IMR-90 (cell line): Measurements from ENCODE around the gene RDH16. TPM values are rescaled to one million over a fixed set of nuclear protein-coding genes. Genes with fewer than 3 reads are reported as not detected.

Experiments
- ATAC-seq: fragments of 200-7000 bp; cut with Tn5 transposase; 2 replicates; pipeline ENCODE4 v1.9.1; 2020; ENCODE audit warnings: low read depth, mild to moderate bottlenecking, moderate library complexity
- BruUV-seq: library from RNA; stranded (reverse); fragments of 400-500 nt; replicated peaks from 2 replicates; lab custom pipeline; 2021; lab: Mats Ljungman, UMichigan
- CTCF ChIA-PET: fragments of 300-600 bp; formaldehyde crosslinking; extraction: SDS; loops from one replicate; lab custom pipeline; 2021; ENCODE audit warnings: antibody characterized with exemption; lab: Yijun Ruan, JAX
- POLR2A ChIA-PET: fragments of 300-600 bp; sonication (Branson Sonifier 250); formaldehyde crosslinking; loops from one replicate; lab custom pipeline; 2022; ENCODE audit warnings: antibody characterized with exemption; ENCODE audit not compliant: unreplicated experiment; lab: Charles Lee
- DNase-seq: peaks from one replicate; pipeline ENCODE4 v3.0.0; 2013
- H2AFZ ChIP-seq: replicated peaks from 2 replicates; pipeline ENCODE3; 2013; ENCODE audit warnings: low read length, mild to moderate bottlenecking; ENCODE audit not compliant: poor library complexity
- H2AK5ac ChIP-seq: 2 replicates; pipeline ENCODE4 v1.6.1; 2013; ENCODE audit warnings: low read depth, low read length, inconsistent platforms
- H2AK9ac ChIP-seq: replicated peaks from 2 replicates; pipeline ENCODE3; 2013; ENCODE audit warnings: mild to moderate bottlenecking, low read depth, low read length, moderate library complexity; ENCODE audit not compliant: poor library complexity
- H2BK120ac ChIP-seq: 2 replicates; pipeline ENCODE4 v1.6.1; 2013; ENCODE audit warnings: low read depth, low read length, inconsistent platforms
- H2BK15ac ChIP-seq: 3 replicates; pipeline ENCODE4 v1.6.1; 2013; ENCODE audit warnings: low read depth, low read length, inconsistent platforms
- H2BK20ac ChIP-seq: 2 replicates; pipeline ENCODE4 v1.6.1; 2013; ENCODE audit warnings: low read depth, mild to moderate bottlenecking, inconsistent platforms, low read length, moderate library complexity
- H2BK5ac ChIP-seq: 2 replicates; pipeline ENCODE4 v1.6.1; 2013; ENCODE audit warnings: mild to moderate bottlenecking, low read depth, low read length, inconsistent platforms; ENCODE audit not compliant: poor library complexity, severe bottlenecking
- H3K14ac ChIP-seq: replicated peaks from 2 replicates; pipeline ENCODE4 v1.6.1; 2013; ENCODE audit warnings: low read depth, low read length, inconsistent platforms
- H3K18ac ChIP-seq: 2 replicates; pipeline ENCODE4 v1.6.1; 2013; ENCODE audit warnings: low read depth, low read length, control low read depth
- H3K23ac ChIP-seq: 2 replicates; pipeline ENCODE4 v1.6.1; 2013; ENCODE audit warnings: low read depth, low read length, inconsistent platforms
- H3K27ac ChIP-seq: 2 replicates; pipeline ENCODE4 v1.5.1; 2013; ENCODE audit warnings: mild to moderate bottlenecking, control low read depth, low read length; ENCODE audit not compliant: insufficient read depth
- H3K27me3 ChIP-seq: 2 replicates; pipeline ENCODE4 v1.6.1; 2013; ENCODE audit warnings: low read length; ENCODE audit not compliant: control insufficient read depth, insufficient read depth
- H3K36me3 ChIP-seq: 2 replicates; pipeline ENCODE4 v1.6.1; 2013; ENCODE audit warnings: low read length, mixed read lengths; ENCODE audit not compliant: control insufficient read depth, insufficient read depth
- H3K4ac ChIP-seq: 2 replicates; pipeline ENCODE4 v1.6.1; 2013; ENCODE audit warnings: low read depth, low read length, inconsistent platforms
- H3K4me1 ChIP-seq: 2 replicates; pipeline ENCODE4 v1.6.1; 2013; ENCODE audit warnings: low read length, mixed read lengths; ENCODE audit not compliant: control insufficient read depth, insufficient read depth
- H3K4me2 ChIP-seq: 2 replicates; pipeline ENCODE4 v1.6.1; 2013; ENCODE audit warnings: low read depth, mild to moderate bottlenecking, control low read depth, low read length, moderate library complexity
- H3K4me3 ChIP-seq: 2 replicates; pipeline ENCODE4 v1.5.1; 2013; ENCODE audit warnings: low read depth, mild to moderate bottlenecking, control low read depth, low read length, moderate library complexity; ENCODE audit not compliant: insufficient read depth
- H3K56ac ChIP-seq: 2 replicates; pipeline ENCODE4 v1.6.1; 2013; ENCODE audit warnings: low read length, inconsistent platforms; ENCODE audit not compliant: insufficient read depth; ENCODE audit errors: extremely low read depth
- H3K79me1 ChIP-seq, 2 experiments: 2 replicates each; pipeline ENCODE4 v1.6.1; 2013; ENCODE audit warnings: low read length in 2 of 2, inconsistent platforms in 1 of 2, low read depth in 1 of 2
- H3K9ac ChIP-seq: 2 replicates; pipeline ENCODE4 v1.6.1; 2013; ENCODE audit warnings: low read depth, low read length, control low read depth
- H3K9me1 ChIP-seq: 2 replicates; pipeline ENCODE4 v1.6.1; 2013; ENCODE audit warnings: low read length, inconsistent platforms; ENCODE audit not compliant: insufficient read depth
- H3K9me3 ChIP-seq: 2 replicates; pipeline ENCODE4 v1.6.1; 2013; ENCODE audit warnings: low read length; ENCODE audit not compliant: control insufficient read depth, insufficient read depth
- H4K20me1 ChIP-seq: 2 replicates; pipeline ENCODE4 v1.6.1; 2013; ENCODE audit warnings: low read length, inconsistent platforms; ENCODE audit not compliant: insufficient read depth
- H4K5ac ChIP-seq: 2 replicates; pipeline ENCODE4 v1.6.1; 2013; ENCODE audit warnings: mild to moderate bottlenecking, low read depth, low read length, control low read depth
- H4K8ac ChIP-seq, 2 experiments: 2 replicates each; pipeline ENCODE4 v1.6.1; 2013; ENCODE audit warnings: low read depth in 2 of 2, low read length in 2 of 2, control low read depth in 1 of 2, inconsistent platforms in 1 of 2
- H4K91ac ChIP-seq: 2 replicates; pipeline ENCODE4 v1.6.1; 2013; ENCODE audit warnings: low read depth, low read length, inconsistent platforms; ENCODE audit not compliant: insufficient read depth
- BHLHE40 ChIP-seq: fragments of 150-350 bp; IDR thresholded peaks from 2 replicates; pipeline ENCODE4 v1.6.1; 2016; ENCODE audit warnings: mild to moderate bottlenecking, low read depth, low read length
- CEBPB ChIP-seq: IDR thresholded peaks from 2 replicates; pipeline ENCODE4 v1.6.1; 2012; ENCODE audit warnings: low read depth, low read length, improper control_type of control experiment
- CHD1 ChIP-seq: IDR thresholded peaks from 2 replicates; pipeline ENCODE4 v1.6.1; 2012; ENCODE audit warnings: low read depth, low read length, improper control_type of control experiment
- CTCF ChIP-seq: conservative IDR thresholded peaks from 2 replicates; pipeline ENCODE4 v1.5.1; 2012; ENCODE audit warnings: mild to moderate bottlenecking, low read depth, low read length, improper control_type of control experiment
- FOS ChIP-seq: fragments of 150-350 bp; IDR thresholded peaks from 2 replicates; pipeline ENCODE4 v1.6.1; 2016; ENCODE audit warnings: low read depth, low read length
- MAFK ChIP-seq: IDR thresholded peaks from 2 replicates; pipeline ENCODE4 v1.6.1; 2012; ENCODE audit warnings: low read depth, low read length, improper control_type of control experiment
- MAZ ChIP-seq: IDR thresholded peaks from 2 replicates; pipeline ENCODE4 v1.6.1; 2012; ENCODE audit warnings: low read depth, mild to moderate bottlenecking, low read length, improper control_type of control experiment, moderate library complexity, borderline replicate concordance
- MXI1 ChIP-seq: IDR thresholded peaks from 2 replicates; pipeline ENCODE4 v1.6.1; 2012; ENCODE audit warnings: low read depth, mild to moderate bottlenecking, low read length, moderate library complexity, borderline replicate concordance
- NFE2L2 ChIP-seq: fragments of 150-350 bp; IDR thresholded peaks from 2 replicates; pipeline ENCODE4 v1.6.1; 2016; ENCODE audit warnings: low read depth, mild to moderate bottlenecking, low read length
- POLR2A ChIP-seq: IDR thresholded peaks from 2 replicates; pipeline ENCODE4 v1.6.1; 2012; ENCODE audit warnings: mild to moderate bottlenecking, low read depth, low read length
- RAD21 ChIP-seq: IDR thresholded peaks from 2 replicates; pipeline ENCODE4 v1.6.1; 2012; ENCODE audit warnings: low read length, improper control_type of control experiment
- RCOR1 ChIP-seq: IDR thresholded peaks from 2 replicates; pipeline ENCODE4 v1.6.1; 2012; ENCODE audit warnings: mild to moderate bottlenecking, low read length, improper control_type of control experiment; ENCODE audit not compliant: insufficient replicate concordance
- RFX5 ChIP-seq: IDR thresholded peaks from 2 replicates; pipeline ENCODE4 v1.8.0; 2012; ENCODE audit warnings: low read depth, mild to moderate bottlenecking, low read length, moderate library complexity
- SMC3 ChIP-seq: fragments of 150-350 bp; IDR thresholded peaks from 2 replicates; pipeline ENCODE4 v1.6.1; 2016; ENCODE audit warnings: low read depth, mild to moderate bottlenecking, antibody characterized with exemption, low read length, moderate library complexity
- WGBS, 2 experiments: methylation state at CpG; one replicate each; pipeline versions ENCODE4 v1.1.5 to v1.1.7; 2013; ENCODE audit warnings: missing lambda C conversion rate in 2 of 2; ENCODE audit not compliant: insufficient read length in 1 of 2; ENCODE audit errors: extremely low coverage in 2 of 2; 5-methylcytosine and 5-hydroxymethylcytosine counted together
- dilution Hi-C: fragments of 300-500 bp; cut with HindIII; formaldehyde crosslinking; loops from one replicate; pipeline ENCODE4 v1.14.3; 2018; ENCODE audit warnings: low sequenced_read_pairs; ENCODE audit not compliant: unreplicated experiment
- in situ Hi-C: fragments of 300-500 bp; cut with MboI; formaldehyde crosslinking; loops from 3 replicates; pipeline ENCODE4 v1.14.3; 2019; ENCODE audit warnings: low sequenced_read_pairs, inconsistent platforms, mixed read lengths
- intact Hi-C: fragments of 100-400 bp; cut with micrococcal nuclease; formaldehyde crosslinking; loops from 2 replicates; pipeline ENCODE4 v1.10.0; 2022
- polyA plus RNA-seq, 3 experiments: library from polyadenylated mRNA; depleted of rRNA; stranded (reverse); fragments of >200 nt; gene quantifications; 2 replicates each; pipeline ENCODE4 v1.2.3, GENCODE V29; 2012; ENCODE audit warnings: low replicate concordance in 1 of 3
- total RNA-seq: library from RNA; depleted of rRNA; stranded (reverse); fragments of >200 nt; gene quantifications from 2 replicates; pipeline ENCODE4 v1.2.3, GENCODE V29; 2012
- TF ChIP-seq, protein P1 (sequence below): fragments of 150-350 bp; IDR thresholded peaks from 2 replicates; pipeline ENCODE4 v1.6.1; 2017; ENCODE audit warnings: mild to moderate bottlenecking, antibody characterized with exemption, low read length, low read depth
- TF ChIP-seq, protein P2 (sequence below): fragments of 150-350 bp; IDR thresholded peaks from 2 replicates; pipeline ENCODE4 v1.6.1; 2016; ENCODE audit warnings: low read depth, mild to moderate bottlenecking, low read length, moderate library complexity, borderline replicate concordance

Gene RDH16
- total and polyA plus RNA-seq, 2 of the 4 experiments (the other 2 are of a cell fraction) = not detected

DNA sequence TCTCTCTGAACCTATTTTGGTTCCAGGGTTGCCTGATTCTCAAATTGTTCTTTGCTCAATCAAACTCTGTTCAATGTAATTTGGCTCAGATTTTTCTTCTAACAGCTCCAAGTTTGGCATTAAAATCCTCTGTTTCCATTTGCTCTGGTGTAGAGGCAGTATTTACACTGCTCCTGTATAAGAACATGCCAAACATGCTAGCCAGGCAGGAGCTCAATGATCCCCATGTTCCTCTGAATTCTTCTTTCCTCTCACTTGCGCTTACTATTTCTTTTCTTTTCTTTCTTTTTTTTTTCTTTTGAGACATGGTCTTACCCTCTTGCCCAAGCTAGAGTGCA, 40.4 kb downstream of the RDH16 start:
- Histone ChIP-seq H3K4me1 (no peaks in the 10 kb centered on the region), H3K9ac (no peak overlapping the region), H3K27ac (no peak overlapping the region), H3K56ac (no peak overlapping the region), H2AK9ac (no peak overlapping the region), H3K27me3 (peaks cover 7% of the 10 kb centered on the region), H3K9me3 (no peaks in the 10 kb centered on the region), H2AK5ac (no peak overlapping the region), H3K79me1 (no peaks in the 10 kb centered on the region), H4K8ac (no peak overlapping the region), H3K4me3 (no peak overlapping the region), H2BK5ac (no peak overlapping the region), H2BK15ac (no peak overlapping the region), H3K9me1 (no peaks in the 10 kb centered on the region), H4K5ac (no peak overlapping the region), H3K36me3 (no peaks in the 10 kb centered on the region), H3K4ac (no peak overlapping the region), H4K91ac (no peak overlapping the region), H3K14ac (no peak overlapping the region), H3K18ac (no peak overlapping the region), H2AFZ (no peak overlapping the region), H3K23ac (no peak overlapping the region), H2BK20ac (no peak overlapping the region), H4K20me1 (no peaks in the 10 kb centered on the region), H2BK120ac (no peak overlapping the region), H3K4me2 (no peak overlapping the region)
- ChIA-PET CTCF (no interaction called here), POLR2A (no interaction called here)
- intact Hi-C loops (no loop called here), in situ Hi-C loops (no loop called here), dilution Hi-C loops (no loop called here)
- TF ChIP-seq, protein P1, sequence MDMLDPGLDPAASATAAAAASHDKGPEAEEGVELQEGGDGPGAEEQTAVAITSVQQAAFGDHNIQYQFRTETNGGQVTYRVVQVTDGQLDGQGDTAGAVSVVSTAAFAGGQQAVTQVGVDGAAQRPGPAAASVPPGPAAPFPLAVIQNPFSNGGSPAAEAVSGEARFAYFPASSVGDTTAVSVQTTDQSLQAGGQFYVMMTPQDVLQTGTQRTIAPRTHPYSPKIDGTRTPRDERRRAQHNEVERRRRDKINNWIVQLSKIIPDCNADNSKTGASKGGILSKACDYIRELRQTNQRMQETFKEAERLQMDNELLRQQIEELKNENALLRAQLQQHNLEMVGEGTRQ = no peak
- TF ChIP-seq BHLHE40 (no peak), CTCF (no peak), RCOR1 (no peak), NFE2L2 (no peak), MAZ (no peak), POLR2A (no peak), FOS (no peak), SMC3 (no peak), RFX5 (no peak), MAFK (no peak), CEBPB (no peak), RAD21 (no peak), MXI1 (no peak), CHD1 (no peak)
- TF ChIP-seq, protein P2, sequence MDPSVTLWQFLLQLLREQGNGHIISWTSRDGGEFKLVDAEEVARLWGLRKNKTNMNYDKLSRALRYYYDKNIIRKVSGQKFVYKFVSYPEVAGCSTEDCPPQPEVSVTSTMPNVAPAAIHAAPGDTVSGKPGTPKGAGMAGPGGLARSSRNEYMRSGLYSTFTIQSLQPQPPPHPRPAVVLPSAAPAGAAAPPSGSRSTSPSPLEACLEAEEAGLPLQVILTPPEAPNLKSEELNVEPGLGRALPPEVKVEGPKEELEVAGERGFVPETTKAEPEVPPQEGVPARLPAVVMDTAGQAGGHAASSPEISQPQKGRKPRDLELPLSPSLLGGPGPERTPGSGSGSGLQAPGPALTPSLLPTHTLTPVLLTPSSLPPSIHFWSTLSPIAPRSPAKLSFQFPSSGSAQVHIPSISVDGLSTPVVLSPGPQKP = no peak
- BruUV-seq = no TSS peak
- ATAC-seq (no peak), DNase-seq (no peak)
- 100% methylated on average over 1 of the region's 1 CpG; no CpG with 5 or more reads in 1 of the 2 experiments for WGBS, 2 experiments
